Activated CD4-positive, alpha-beta T cell treated with anti-CD3 and anti-CD28 coated beads, Interleukin-2, amount 50 U/mL, for 24 hours (primary cell): ENCODE measurements around the gene ELP4.
"Not testable (repeated sequence)": the region's sequence is repeated elsewhere in the genome, so short reads cannot be mapped to it uniquely, and the experiment has no call there.

Source experiments
- DNase-seq, 2 donors: peaks; one replicate each; pipeline ENCODE4 v3.0.0-alpha.2; 2020; ENCODE audit warnings: low read depth in 1 of 2, low spot score in 1 of 2

ELP4 gene, protein sequence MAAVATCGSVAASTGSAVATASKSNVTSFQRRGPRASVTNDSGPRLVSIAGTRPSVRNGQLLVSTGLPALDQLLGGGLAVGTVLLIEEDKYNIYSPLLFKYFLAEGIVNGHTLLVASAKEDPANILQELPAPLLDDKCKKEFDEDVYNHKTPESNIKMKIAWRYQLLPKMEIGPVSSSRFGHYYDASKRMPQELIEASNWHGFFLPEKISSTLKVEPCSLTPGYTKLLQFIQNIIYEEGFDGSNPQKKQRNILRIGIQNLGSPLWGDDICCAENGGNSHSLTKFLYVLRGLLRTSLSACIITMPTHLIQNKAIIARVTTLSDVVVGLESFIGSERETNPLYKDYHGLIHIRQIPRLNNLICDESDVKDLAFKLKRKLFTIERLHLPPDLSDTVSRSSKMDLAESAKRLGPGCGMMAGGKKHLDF

DNA sequence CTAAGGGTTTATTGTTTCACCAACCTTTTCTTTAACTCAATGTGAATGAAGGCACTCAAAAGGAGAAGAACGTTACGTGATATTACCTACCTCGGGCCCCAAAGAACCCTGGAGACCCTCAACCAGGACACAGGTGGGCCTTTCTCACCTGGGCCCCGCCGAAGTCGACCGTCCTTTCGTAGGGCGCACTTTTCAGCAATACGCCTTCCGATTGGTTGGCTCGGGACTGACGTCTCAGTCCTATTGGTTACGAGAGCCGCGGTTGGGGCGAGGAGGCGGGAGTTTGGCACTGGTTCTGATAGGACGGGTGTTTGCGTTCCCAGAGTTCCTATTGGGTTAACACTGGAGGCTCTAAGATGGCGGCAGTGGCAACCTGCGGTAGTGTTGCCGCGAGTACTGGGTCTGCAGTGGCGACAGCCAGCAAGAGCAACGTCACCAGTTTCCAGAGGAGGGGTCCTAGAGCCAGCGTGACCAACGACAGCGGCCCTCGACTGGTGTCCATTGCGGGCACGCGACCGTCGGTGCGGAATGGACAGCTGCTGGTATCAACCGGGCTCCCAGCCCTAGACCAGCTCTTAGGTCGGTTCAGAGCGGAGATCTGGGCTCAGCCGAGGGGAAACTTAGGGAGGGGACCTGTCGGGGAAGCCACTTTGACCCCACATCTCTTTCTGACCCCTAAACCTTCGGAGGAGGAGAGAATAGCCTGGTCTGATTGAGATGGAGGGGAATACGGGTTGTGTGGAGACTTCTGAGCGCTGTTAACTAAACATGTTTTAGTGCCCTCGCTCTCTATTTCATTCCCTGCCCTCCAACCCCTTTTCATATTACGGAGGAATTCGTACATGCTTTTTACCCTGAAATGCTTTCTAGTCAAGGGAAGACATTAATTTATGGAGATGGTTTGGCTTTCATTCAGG is at the start of gene ELP4, which contains the start of gene IMMP1L:
Gene ELP4 (plus strand): TSS at position 339 of the 917 bp plus-strand sequence. CDS start 18 bp downstream, at position 357.
Gene IMMP1L (minus strand): TSS at position 194 of the 917 bp plus-strand sequence. CDS start 46,346 bp downstream, outside the sequence.
- peak; percentile 88 to 96 for DNase-seq

DNA sequence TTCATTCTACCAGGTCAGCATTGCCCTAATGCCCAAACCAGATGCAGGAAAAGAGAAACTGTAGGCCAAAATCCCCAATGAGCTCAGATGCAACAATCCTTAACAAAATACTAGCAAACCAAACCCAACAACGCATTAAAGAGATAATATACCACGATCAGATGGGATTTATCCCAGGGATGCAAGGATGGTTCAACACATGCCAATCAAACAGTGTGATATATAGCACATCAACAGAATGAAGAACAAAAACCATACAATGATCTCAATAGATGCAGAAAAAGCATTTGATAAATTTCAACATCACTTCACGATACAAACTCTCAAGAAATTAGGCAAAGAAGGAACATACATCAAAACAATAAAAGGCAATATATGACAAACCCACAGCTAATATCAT is 45.1 kb upstream of the ELP4 start:
- DNase-seq = no peak

DNA sequence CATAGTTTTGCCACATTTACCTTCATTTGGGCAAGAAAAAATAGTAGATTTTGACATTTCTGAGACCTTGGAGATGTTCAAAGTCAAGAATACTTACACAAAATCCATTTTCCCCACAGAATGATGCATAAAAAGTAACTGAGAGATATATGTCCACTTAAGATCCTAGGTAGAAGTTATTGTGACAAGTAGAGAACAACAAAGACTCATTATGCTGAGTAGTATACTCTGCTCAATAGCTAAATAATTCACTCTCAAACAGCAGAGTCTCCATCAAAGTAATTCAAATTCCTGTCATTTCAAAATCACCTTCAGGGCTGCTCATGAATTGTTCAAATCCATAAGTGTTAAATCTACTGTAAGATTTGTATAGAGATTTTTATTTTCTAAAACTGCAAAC is 35.5 kb upstream of the ELP4 start:
- DNase-seq = no peak

DNA sequence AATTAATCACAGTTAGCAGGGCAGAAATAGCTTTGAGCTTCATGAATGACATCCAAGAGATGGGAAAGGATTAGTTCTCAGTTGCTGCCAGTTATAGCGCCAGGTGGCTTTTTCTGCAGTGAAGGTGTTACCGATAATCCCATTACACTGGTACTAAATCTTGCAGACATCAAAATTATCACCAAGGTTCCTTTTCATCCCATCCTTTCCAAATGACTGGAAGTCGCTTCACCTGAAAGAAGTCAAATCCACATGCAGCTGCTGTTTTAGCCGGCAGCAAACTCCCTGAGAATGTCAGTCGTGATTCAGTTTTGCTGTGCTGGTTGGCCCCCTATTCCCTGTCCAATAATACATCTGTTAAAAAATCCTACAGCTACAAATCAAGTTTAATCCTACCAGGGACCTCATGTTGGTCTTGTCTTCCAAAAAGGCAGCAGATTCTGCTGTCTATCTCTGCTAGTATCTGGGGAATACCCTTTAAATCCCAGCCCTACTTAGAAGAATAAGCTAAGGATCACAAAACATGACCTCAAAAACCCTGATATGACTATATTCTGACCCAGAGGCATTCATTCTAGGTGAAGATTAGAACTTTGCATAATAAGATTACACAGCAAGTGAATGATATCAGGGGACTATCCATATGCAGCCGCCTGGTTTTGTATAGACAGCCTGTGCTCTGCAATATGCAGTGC is 31.9 kb upstream of the ELP4 start:
- DNase-seq = no peak

DNA sequence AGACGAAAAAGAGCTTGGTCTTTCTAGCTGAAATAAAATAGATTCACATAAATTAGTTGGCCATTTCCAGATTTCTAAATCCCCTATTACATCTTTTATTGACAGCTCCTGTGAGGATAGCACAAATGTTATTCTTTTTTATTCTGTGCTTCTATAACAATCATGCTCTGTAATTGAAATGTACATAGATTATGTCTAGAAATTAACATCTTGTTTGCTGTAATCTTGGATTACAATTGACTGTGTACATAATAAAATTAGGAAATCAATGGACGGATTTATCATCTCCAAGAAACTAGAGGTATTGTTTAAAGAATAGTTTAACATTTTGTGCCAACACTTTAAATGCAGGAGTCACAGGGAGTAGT is 31.4 kb upstream of the ELP4 start:
- no peak for DNase-seq

DNA sequence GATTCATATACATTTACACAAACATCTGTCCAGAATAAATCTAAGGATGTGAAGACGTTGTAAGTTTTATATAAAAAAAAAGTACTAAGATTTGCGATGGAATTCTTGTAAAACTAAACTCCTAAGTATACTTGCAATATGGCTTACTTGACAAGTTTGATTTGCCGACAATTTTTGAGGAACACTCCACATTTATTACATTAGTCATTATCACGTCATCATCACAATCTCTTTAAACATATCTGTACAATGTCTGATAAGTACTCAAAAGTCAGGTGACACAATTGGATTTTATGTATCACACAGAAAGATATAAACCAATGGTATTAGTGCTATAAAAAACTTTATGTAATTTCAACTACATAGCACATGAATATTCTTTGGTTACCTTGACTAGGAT is 30.5 kb upstream of the ELP4 start:
- DNase-seq = no peak

DNA sequence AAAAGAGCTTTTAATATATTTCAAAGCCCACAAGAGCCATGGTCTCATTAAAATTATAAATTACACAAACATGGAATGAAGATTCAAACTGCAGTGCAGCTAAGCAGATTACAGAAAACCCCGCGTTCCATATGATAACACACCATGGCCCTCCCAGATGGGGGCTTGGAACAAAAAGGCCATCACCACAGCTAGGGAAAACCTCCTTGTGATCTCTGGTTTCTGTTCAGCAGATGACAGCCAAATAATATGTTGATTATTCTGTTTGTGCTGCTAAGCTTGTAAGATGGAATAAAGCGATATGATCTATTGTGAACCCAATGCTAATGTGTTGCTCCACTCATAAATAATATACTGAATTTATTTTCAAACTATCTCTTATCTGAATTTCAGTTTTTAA is 28.6 kb upstream of the ELP4 start:
- no peak for DNase-seq

DNA sequence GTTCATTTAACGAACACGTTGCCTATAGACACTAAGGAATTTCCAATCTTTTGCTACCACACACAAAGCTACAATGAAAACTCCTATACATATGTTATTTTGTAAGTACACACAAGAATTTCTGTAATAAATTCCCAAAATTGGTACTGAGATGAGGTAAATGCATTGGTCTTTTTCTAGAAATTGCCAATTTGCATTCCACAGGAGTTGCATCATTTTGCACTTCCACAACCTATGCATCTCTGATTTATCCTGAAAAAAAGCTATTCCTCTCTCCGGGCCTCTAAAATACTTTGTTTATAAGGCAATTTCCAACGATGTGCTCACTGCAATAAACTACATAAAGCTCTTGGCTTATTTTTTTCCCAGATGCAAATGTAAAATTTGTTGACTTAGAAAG is 25.1 kb upstream of the ELP4 start:
- DNase-seq = no peak

DNA sequence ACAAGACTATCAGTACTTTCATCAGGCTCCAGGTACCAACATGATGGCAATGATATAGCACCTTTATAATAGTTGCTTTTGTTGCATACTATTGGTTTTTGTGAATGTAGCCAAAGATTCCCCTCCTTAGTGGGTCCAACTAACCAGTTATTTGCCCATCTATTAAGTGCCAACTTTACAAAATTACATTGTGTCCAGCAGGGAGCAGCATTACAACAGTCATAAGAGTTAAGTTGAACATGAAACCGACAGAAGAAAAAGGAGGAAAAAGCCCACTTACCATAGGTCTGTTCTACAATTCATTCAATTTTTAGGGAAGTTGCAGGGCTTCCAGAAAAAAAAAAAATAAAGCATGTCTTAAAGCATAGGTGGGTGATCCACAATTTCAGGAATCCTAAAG is 21.7 kb upstream of the ELP4 start:
- no peak for DNase-seq

DNA sequence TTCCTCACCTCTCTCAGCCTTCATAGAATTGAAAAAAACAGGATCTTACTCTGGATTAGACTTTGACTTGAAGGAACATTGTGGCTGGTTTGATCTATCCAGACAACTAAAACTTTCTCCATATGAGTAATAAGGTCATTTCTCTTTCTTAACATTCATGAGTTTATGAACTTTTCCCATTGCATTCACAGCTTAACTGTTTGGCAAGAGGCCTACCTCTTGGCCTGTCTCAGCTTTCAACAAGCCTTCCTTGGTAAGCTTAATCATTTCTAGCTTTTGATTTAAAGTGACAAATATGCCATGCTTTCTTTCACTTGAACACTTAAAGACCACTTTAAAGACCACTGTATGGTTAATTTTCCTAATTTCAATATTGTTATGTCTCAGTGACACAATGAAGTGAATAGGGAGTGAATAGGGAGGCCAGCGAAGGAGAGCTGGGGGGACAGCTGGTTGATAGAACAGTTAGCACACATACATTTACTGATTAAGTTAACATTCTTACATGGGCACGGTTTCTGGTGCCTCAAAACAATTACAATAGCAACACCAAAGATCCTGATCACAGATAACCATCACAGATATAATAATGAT is 17.1 kb upstream of the ELP4 start:
- DNase-seq = no peak

DNA sequence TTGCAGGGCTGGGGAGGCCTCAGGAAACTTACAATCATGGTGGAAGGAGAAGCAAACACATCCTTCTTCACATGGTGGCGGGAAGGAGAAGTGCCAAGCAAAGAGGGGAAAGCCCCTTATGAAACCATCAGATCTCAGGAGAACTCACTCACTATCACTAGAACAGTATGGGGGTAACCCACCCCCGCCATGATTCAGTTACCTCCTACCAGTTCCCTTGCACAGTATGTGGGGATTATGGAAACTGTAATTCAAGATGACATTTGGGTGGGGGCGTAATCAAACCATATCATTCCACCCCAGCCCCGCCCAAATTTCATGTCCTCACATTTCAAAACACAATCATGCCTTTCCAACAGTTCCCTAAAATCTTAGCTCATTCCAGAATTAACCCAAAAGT is 16.3 kb upstream of the ELP4 start:
- DNase-seq = no peak

DNA sequence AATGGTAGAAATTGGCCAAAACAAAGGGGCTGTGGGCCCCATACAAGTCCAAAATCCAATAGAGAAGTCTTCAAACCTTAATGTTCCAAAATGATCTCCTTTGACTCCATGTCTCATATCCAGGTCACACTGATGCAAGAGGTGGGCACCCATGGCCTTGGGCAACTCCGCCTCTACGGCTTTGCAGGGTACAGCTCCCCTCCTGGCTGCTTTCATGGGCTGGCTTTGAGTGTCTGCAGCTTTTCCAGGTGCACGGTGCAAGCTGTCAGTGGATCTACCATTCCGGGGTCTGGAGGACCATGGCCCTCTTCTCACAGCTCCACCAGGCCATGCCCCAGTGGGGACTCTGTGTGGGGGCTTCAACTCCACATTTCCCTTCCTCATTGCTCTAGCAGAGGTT is 15.8 kb upstream of the ELP4 start:
- not testable (repeated sequence) for DNase-seq

DNA sequence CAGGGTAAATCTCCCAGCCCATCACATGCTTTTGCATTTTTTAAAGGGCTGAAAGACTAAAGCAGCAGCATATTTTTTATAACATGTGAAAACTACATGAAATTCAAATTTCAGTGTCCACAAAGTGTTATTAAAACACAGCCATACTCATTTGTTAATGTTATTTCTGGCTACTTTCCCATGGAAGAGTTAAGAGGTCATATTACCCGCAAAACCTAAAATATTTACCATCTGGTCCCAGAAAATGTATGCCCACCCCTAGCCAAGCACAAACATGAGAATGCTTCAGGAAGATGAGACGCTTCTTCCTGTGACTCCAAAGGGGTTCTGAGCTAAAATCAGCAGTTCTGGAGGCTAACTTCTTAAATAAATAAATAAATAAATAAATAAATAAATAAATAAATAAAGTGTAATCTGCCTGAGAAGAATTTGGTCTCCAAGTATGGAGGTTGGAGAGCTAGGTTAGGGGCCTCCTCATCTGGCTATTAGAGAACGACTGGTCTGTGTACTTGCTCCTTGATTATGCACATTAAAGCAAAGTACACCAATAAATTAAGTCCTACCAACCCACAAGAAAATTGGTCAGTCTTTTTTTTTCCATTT is 9.9 kb upstream of the ELP4 start:
- no peak for DNase-seq

DNA sequence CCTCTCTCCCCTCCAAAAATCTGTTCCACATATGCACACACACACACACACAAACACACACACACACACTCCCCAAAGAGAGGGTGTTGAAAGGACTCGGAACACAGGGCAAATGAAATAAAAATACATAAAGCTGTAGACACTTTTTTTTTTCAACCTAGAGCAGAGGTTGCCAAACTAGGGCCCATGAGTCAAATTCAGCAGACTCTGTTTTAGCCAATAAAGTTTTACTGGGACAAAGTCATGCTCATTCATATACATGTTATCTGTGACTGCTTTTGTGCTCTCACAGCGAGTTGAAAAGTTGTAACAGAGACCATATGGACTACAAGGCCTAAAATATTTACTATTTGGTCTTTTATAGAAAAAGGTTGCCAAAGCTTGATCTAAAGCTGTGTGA is 9.0 kb upstream of the ELP4 start:
- no peak for DNase-seq

DNA sequence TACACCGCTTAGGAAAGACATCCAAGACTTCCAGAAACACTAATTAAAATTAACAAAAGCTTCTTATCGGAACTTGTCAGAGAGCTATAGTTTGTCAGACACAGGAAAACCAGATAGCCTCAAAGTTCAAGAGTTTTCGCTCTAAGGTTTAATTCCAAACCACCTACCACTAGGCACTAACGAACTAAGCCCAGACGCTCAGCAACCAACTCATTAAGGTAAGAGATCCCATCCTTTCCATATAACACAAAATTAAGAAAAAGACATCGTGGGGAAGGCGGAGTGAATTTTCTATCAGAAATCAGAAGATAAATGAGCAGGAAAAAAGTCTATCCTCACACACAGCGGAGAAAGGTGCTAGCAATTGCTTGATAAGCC is 527 bp upstream of the ELP4 start:
- DNase-seq = peak in 1 of 2 donors; percentile 9

DNA sequence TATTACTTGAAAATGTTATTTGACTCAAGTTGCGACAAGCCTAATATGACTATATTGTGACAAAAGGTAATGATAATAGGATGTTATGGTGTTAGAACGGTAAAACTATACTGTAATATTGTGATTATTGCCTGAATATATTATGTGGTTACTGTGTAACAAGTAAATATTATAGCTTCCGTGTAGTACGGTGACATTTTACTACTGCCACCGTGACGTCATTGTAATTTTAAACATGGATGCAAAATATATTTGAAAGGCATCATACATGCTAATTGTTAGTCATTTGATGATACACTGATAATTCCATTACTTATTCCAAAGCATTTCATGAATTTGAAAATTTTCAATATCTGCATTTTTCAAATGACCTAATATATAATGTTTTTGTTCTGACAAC is 2.5 kb downstream of the ELP4 start:
- no peak for DNase-seq

DNA sequence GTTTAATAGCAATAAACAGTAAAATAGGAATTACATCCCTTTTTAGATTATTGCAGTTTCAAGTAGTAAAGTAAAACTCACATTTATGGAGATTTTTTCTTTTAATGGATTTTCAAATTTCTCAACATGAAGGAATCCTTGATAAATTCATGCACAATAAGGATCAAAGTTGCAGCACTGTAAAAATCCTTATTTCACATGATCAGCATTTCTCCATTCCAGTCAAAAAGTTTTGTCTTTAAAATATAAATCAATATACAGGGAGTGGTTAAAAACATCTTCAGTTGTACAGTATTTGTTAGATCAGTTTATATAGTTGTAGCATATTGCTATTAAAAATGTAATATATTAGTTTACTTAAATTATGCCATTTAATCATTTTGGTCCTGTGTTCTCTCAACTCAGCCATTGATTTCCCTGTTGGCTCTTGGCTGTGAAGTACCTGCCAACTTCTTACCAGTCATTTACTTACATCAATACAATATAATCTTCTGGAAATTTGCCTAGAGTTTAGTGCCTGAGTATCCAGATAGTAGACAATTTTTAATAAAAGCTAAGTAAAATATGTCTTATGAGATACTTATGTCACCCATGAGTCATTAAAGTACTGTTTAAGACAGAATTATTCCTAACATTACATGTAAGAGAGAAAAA is 12.1 kb downstream of the ELP4 start:
- no peak for DNase-seq

DNA sequence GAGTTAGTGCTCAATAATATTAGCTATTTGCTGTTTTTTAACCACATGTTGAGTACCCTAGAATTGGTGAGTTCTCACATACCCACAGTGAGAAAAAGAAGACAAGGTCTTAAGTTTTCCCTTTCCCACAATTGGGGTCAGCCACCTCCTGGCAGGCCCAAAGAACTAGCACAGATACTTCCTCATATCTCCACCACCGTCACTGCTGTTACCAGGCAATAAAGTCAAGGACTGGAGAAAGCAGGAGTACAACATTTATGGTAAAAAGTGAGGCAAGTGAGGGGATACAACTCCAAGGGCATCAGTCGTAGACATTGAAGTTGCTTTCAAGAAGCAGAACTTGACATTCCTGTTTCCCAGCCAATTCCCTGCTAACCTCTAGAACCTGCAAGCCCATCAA is 19.6 kb downstream of the ELP4 start:
- DNase-seq = no peak

DNA sequence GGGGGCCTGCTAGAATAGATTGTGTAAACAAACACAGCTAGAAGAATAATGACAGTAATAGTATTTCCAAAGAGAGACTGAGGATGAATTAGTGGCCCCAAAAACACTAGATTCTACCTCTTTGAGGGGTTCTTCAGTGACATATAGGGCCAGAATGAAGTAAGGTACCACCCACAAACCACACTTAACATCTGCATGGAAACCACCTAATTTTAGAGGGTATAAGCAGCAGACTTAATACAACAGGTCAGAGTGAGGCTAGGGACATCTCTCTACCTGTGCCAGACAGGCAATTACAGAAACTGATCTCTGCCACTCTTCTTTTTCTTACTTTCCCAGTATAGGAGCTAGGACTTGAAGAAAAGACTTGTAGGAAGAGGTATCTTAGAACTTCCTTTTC is 20.1 kb downstream of the ELP4 start:
- no peak for DNase-seq

DNA sequence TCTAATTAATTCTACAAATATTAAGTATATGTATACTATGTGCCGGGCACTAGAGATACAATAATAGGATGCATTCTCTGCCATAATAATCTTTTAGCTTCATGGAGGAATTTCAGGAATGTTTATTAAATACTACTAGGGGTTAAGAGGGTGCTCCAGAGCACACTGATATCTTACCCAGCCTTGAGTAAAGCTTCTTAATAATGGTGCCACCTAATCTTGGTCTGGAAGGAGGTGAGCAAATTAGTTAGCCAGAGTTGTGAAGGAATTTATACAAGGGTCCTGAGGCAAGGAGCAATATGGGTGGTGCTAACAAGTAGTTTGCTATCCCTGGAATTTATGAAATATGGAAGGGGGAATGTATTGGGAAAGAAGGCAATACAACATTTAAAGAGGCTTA is 21.7 kb downstream of the ELP4 start:
- DNase-seq = no peak
